ENCODE measurements around the gene FGGY. TPM values are rescaled to one million over a fixed set of nuclear protein-coding genes. Genes with fewer than 3 reads are reported as not detected.

Gene FGGY
- total and polyA plus RNA-seq, 4 donors = 16.0 to 67.0 (median 43.4) TPM

DNA sequence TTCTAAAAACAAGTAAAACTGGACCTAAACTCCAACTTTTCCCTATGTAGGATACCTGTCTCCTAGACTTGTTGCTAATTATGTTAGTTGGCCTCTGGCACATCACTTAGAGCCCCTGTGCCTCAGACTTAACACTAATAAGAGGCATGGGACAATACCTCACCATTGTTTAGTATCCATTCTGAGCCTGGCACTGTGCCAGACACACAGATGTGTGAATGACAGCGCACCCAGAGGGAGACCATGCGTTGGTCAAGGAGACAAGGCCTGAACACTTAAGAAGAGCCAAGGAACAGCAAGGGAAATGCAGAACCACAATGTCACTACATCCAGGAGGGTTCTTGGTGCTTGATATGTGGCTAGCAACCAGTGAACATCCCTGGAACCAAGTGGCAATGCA is 189.1 kb downstream of the FGGY start:
- WGBS = 90% methylated on average over 2 of the region's 2 CpGs
- no peak overlapping the region for H3K27ac ChIP-seq (ENCODE audit: low read depth in 1 of 2, low read length in 2 of 2)

DNA sequence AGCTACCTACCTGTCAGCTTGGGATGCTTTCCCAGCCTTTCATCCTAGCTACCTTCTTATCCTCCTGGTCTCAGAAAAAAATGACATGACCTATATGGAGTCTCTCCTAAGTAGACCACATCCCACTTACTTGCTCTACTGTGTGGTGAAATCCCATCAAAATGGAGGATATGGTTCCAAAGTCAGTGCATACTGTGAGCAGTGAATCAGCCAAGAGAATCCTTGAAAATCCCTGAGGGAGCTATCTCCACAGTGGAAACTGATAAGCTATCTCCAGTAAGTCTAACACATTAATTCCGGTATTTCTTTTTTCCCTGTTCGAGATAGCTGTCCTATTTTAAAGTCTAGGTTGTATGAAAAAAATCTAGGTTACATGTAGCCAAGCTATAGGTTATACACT is 189.7 kb downstream of the FGGY start:
- peaks cover 0 to 5% (median 0%) of the 10 kb centered on the region in 4 donors for H3K4me1 ChIP-seq (ENCODE audit: control insufficient read depth in 4 of 4, insufficient read depth in 4 of 4, low read length in 3 of 4)
- H3K36me3 ChIP-seq (ENCODE audit: control insufficient read depth in 4 of 4, insufficient read depth in 3 of 4, low read depth in 1 of 4, low read length in 3 of 4) = no peaks in the 10 kb centered on the region
- H3K27me3 ChIP-seq (ENCODE audit: control insufficient read depth in 4 of 4, insufficient read depth in 4 of 4, low read length in 3 of 4) = no peaks in the 10 kb centered on the region
- no peak overlapping the region for H3K4me3 ChIP-seq (ENCODE audit: low read depth in 1 of 3, low read length in 3 of 3)
- no peak overlapping the region for H3K27ac ChIP-seq (ENCODE audit: low read depth in 1 of 2, low read length in 2 of 2)
- TF ChIP-seq FOXA2 (IDR thresholded peaks at IDR 0.05) (no peak), SP1 (IDR thresholded peaks at IDR 0.05) (no peak), YY1 (IDR thresholded peaks at IDR 0.05) (no peak), MAX (IDR thresholded peaks at IDR 0.05) (no peak), HNF4G (IDR thresholded peaks at IDR 0.05) (no peak), HNF4A (conservative IDR thresholded peaks at IDR 0.05) (no peak), ZBTB33 (IDR thresholded peaks at IDR 0.05) (no peak), ATF3 (IDR thresholded peaks at IDR 0.05) (no peak), TAF1 (conservative IDR thresholded peaks at IDR 0.05) (no peak), NR2F2 (IDR thresholded peaks at IDR 0.05) (no peak), GABPA (IDR thresholded peaks at IDR 0.05 in 1 of 2, conservative IDR thresholded peaks at IDR 0.05 in 1 of 2) (no peak), EGR1 (IDR thresholded peaks at IDR 0.05; ENCODE audit: low read depth in 2 of 2) (no peak), JUND (IDR thresholded peaks at IDR 0.05) (no peak), FOXA1 (IDR thresholded peaks at IDR 0.05) (no peak)
- TF ChIP-seq, protein P1, sequence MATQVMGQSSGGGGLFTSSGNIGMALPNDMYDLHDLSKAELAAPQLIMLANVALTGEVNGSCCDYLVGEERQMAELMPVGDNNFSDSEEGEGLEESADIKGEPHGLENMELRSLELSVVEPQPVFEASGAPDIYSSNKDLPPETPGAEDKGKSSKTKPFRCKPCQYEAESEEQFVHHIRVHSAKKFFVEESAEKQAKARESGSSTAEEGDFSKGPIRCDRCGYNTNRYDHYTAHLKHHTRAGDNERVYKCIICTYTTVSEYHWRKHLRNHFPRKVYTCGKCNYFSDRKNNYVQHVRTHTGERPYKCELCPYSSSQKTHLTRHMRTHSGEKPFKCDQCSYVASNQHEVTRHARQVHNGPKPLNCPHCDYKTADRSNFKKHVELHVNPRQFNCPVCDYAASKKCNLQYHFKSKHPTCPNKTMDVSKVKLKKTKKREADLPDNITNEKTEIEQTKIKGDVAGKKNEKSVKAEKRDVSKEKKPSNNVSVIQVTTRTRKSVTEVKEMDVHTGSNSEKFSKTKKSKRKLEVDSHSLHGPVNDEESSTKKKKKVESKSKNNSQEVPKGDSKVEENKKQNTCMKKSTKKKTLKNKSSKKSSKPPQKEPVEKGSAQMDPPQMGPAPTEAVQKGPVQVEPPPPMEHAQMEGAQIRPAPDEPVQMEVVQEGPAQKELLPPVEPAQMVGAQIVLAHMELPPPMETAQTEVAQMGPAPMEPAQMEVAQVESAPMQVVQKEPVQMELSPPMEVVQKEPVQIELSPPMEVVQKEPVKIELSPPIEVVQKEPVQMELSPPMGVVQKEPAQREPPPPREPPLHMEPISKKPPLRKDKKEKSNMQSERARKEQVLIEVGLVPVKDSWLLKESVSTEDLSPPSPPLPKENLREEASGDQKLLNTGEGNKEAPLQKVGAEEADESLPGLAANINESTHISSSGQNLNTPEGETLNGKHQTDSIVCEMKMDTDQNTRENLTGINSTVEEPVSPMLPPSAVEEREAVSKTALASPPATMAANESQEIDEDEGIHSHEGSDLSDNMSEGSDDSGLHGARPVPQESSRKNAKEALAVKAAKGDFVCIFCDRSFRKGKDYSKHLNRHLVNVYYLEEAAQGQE (IDR thresholded peaks at IDR 0.05) = no peak
- TF ChIP-seq, protein P2, sequence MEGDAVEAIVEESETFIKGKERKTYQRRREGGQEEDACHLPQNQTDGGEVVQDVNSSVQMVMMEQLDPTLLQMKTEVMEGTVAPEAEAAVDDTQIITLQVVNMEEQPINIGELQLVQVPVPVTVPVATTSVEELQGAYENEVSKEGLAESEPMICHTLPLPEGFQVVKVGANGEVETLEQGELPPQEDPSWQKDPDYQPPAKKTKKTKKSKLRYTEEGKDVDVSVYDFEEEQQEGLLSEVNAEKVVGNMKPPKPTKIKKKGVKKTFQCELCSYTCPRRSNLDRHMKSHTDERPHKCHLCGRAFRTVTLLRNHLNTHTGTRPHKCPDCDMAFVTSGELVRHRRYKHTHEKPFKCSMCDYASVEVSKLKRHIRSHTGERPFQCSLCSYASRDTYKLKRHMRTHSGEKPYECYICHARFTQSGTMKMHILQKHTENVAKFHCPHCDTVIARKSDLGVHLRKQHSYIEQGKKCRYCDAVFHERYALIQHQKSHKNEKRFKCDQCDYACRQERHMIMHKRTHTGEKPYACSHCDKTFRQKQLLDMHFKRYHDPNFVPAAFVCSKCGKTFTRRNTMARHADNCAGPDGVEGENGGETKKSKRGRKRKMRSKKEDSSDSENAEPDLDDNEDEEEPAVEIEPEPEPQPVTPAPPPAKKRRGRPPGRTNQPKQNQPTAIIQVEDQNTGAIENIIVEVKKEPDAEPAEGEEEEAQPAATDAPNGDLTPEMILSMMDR (IDR thresholded peaks at IDR 0.05; ENCODE audit: low read depth, low read length, missing input control) = no peak
- no peaks in the 10 kb centered on the region for H3K9me3 ChIP-seq (ENCODE audit: control insufficient read depth in 4 of 4, low read length in 3 of 4)
- WGBS = 90% methylated on average over 2 of the region's 2 CpGs
- H3K9ac ChIP-seq (ENCODE audit: low read depth in 1 of 2, low read length in 2 of 2) = no peak overlapping the region
- DNase-seq (ENCODE audit: low spot score) = no peak

More for the DNA sequence above, 189.1 kb downstream of the FGGY start:
- H3K27me3 ChIP-seq (ENCODE audit: control insufficient read depth in 4 of 4, insufficient read depth in 4 of 4, low read length in 3 of 4) = no peaks in the 10 kb centered on the region
- H3K36me3 ChIP-seq (ENCODE audit: control insufficient read depth in 4 of 4, insufficient read depth in 3 of 4, low read depth in 1 of 4, low read length in 3 of 4) = no peaks in the 10 kb centered on the region
- H3K4me1 ChIP-seq (ENCODE audit: control insufficient read depth in 4 of 4, insufficient read depth in 4 of 4, low read length in 3 of 4) = peaks cover 0 to 6% (median 0%) of the 10 kb centered on the region in 4 donors
- H3K4me3 ChIP-seq (ENCODE audit: low read depth in 1 of 3, low read length in 3 of 3) = no peak overlapping the region
- DNase-seq (ENCODE audit: low spot score) = no peak
- no peak overlapping the region for H3K9ac ChIP-seq (ENCODE audit: low read depth in 1 of 2, low read length in 2 of 2)
- no peak for TF ChIP-seq EGR1 (IDR thresholded peaks at IDR 0.05; ENCODE audit: low read depth in 2 of 2)
- H3K9me3 ChIP-seq (ENCODE audit: control insufficient read depth in 4 of 4, low read length in 3 of 4) = no peaks in the 10 kb centered on the region

Data from liver (tissue), 9 donors.